GM19238 (cell line): ENCODE measurements around the gene SH3YL1.

Experiments used
- DNase-seq: peaks from one replicate; pipeline ENCODE4 v3.0.0; 2011; ENCODE audit warnings: low spot score; ENCODE audit not compliant: insufficient read length

Gene SH3YL1

DNA sequence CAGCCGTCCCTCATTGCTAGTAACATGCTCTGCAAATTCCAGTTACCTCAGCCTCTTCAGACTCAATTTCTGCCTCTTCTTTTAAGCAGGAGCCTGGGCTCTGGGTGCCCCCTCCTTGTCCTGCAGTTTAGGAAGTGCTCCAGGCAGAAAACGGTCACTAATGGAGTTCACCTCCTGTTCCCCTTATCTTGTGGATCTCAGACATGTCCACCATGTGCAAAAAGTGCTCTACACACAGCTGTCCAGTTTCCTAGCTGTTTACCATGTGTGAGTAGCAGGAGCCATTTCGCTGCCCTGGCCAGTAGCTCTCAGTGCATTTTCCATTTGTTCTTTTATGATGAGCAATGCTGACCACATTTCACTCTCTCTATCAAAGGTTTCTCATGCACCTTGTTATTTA is 4.9 kb downstream of the SH3YL1 start:
- DNase-seq, result no peak

DNA sequence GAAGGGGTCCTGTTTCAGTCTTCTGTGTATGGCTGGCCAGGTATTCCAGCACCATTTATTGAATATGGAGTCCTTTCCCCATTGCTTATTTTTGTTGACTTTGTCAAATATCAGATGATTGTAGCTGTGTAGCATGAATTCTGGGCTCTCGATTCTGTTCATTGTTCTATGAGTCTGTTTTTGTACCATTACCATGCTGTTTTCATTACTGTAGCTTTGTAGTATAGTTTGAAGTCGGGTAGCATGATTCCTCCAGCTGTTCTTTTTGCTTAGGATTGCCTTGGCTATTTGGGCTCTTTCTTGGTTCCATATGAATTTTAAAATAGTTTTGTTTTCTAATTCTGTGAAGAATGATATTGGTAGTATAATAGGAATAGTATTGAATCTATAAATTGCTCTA is 6.0 kb downstream of the SH3YL1 start:
- DNase-seq, result no peak

DNA sequence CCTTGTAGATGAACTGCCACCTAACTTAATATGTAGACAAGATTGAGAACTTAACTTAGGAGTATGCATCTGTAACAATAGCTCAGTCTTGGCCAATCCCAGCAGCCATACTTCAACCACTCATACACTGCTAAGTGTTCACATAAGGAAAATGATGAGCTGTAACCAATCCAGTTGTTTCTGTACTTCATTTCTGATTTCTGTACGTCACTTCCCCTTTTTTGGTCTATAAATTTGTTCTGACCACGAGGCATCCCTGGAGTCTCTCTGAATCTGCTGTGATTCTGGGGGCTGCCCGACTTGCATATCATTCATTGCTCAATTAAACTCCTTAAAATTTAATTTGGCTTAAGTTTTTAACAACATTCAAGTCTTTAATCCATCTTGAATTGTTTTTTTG is 6.4 kb downstream of the SH3YL1 start:
- DNase-seq, result no peak

DNA sequence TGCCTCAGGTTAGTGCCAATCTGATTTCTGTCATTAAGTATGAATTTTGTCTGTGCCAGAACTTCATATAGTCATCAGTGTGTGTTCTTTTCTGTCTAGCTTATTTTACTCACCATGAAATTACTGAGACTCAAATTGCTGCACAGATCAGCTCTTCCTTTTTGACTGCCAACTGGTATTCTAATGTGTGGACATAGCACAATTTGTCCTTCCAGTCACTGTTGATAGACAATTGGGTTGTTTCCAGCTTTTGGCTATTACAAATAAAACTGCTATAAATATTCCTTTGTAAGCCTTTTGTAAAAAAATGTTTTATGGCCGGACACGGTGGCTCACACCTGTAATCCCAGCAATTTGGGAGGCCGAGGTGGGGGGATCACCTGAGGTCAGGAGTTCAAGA is 7.7 kb downstream of the SH3YL1 start:
- DNase-seq, result no peak

DNA sequence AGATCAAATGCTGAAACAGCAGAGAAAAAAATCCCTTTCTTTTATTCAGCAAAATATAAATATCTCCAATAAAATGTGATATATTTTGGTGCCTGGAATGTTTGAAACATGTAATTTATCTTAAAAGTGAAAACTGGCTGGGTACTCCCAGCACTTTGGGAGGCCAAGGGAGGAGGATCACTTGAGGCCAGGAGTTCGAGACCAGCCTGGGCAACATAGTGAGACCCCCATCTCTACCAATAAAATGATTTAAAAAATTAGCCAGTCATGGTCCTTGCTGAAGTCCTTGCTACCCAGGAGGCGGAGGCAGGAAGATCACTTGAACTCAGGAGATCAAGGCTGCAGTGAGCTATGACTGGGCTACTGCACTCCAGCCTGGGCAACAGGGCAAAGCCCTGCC is 8.6 kb downstream of the SH3YL1 start:
- DNase-seq, result no peak

DNA sequence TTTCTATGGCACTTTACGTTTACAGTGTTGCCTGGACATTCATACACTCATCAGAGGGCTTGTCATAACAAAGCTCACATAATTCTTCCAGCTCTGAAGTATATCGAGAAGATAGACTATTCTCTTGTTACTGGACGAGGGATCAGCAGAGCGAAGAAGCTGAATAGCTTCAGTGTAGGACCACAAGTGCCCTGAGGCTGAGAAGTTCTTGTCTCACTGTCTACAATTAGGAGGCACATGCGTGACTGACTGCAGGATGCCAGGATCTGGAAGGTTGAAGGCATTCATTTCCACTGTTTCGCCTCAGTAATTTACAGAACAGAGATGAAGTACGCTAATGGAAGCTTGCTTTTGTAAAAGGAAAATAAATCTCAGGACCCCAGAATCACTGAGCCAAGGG is 9.6 kb downstream of the SH3YL1 start:
- DNase-seq, result no peak

DNA sequence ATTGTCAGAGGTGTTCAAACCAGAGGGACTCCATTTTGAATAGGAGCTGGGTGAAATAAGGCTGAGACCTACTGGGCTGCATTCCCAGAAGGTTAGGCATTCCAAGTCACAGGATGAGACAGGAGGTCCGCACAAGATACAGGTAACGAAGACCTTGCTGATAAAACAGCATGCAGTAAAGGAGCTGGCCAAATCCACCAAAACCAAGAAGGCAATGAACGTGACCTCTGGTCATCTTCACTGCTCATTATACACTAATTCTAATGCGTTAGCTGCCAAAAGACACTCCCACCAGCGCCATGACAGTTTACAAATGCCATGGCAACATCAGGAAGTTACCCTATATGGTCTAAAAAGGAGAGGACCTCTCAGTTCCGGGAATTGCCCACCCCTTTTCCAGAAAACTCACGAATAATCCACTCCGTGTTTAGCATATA is 10.6 kb downstream of the SH3YL1 start:
- DNase-seq, result no peak

DNA sequence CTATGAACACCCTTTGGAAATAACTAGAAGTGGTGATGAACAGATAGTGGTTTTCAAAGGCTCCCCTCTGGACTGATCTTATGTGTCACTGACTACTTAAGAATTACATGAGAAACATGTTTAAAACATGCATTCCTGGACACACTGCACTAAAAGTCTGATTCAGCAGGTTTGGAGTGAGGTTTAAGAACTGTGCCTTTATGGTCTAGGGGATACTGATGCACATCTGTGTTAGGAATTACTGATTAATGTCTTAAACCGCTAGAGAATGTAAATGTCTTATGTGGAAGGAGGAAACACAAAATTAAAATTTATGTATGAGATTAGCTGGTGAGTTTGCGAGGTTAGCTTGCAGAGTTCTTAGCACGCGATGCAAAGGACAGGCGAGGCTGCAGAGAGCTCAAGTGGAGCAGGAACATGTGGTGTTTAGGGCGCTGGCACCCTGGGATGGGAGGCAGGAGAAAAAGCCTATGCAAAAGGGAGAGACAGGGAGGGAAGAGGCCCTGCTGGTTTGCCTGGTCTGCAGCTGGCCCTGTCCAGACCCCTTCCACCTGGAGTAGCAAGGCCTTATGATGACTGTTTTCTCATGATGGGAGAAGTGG is 11.7 kb downstream of the SH3YL1 start:
- DNase-seq, result no peak

DNA sequence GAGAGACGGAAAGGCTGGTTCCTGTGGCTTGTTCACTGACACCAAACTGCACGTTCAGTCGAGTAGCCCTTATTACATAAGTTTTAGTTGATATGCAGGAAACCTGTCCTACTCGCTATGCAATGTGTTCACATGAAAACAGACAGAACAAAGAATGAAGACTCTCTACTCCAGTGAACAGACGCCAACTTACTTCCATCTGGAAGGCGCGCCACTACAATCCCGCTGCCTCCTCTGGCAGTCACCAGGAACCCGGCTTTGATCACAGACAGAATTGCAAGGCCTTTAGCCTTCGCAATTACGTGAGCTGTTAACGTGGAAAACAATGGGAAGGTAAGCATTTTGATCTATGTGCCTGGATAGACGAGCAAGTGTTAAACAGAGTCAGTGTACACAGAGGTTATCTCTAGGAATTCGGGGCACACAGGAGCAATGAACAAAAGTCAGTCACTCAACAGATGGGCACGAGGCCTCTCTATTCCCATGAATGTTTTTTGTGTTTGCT is 14.2 kb downstream of the SH3YL1 start:
- no peak for DNase-seq

DNA sequence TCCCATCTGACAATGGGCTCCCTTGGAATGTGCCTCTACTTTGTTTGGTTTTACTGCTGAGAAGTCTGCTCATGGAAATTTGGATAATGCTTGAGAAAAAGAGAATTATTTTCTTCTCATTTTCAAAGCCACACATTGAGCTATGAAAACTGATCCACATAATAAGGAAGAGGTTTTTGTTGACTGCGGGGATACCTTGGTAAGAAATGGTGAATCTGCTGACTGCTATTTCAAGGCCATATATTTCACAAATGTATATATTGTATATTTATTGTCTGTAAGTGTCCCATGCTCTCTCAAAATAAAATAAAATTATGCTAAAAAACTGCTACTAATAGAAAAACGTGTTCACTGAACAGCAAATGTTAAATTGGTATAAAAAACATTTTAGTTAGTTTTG is 15.1 kb downstream of the SH3YL1 start:
- no peak for DNase-seq

DNA sequence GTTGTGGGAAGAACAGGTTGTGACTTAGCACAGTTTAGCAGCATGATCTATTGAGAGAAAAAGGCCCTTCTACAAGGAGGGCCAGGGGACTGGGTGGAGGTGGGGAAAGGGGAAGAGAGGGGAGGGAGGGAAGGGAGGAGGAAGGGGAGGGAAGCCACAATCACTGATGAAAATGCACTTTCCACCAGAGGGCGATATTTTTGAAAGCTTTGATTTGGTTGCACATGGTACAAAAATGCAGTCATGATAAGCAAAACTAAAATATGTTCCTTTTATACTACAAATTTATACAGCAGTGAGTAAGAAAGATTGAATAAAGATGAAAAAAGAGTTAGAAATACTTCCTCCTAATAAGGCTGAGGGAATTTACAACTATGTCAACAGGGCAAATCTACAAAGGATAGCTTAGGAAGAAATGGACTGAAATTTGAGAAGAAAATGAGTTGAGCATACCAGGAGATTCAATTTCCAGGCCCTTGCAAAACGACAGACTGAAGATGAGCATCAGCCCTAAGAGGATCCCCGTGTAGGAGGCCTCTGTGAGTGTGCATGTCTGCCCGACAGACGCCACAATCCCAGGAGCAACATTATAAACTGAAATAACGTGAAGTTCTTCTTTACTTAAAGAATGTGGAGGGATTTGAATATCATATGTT is 17.2 kb downstream of the SH3YL1 start:
- no peak for DNase-seq

DNA sequence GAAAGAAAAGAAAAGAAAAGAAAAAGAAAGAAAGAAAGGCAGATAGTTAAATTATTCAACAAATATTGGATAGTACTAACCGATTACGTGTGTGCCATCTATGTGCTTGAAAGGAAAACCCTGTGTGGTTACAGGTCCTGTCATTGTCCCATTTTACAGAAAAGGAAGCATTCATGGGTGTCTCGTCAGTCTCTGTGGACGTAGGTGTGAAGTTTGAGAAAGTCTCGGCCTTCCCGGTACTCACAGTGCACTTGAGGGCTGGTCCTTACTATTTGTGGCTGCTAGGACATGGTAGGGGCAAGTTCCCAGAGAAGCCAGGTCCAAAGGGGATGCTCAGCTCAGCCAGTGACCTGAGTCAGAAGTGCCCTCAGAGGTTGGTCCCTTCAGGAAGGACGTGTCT is 19.3 kb downstream of the SH3YL1 start:
- no peak for DNase-seq

DNA sequence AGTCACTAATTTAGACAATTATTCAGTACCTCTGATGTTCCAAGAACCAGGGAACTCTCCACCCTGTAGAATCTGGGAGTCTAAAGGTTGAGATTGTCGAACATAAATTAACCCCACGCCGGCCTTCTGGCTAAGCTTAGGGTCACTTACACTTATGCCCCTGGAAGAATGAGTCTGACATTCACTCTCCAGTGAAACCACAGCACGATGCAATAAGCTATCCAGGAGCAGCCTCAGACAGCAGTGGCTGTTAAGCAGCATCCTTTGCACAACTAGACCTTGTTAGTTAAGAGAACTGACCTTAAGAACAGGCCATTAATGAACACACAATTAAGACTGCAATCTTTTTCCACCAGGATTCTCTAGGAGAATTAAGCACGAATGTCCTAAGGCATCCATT is 25.0 kb downstream of the SH3YL1 start:
- DNase-seq, result no peak

DNA sequence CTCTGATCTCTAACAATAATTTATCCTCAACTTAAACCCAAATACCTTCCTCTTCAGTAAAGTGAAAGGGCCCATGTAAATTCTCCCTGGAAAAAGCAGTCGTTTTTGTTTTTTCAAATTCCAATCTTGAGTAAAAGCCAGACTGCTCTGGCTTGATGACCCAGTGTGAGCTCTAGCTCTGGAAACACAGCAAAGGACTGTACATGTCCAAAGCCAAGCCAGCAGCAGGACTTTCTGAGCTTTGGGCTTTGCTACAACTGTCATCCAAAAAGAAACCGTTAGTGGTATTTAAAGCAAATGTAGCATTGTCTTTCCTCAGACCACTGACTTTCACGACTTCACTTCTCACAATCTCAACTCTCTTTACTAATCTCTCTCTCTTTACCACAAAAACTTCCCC is 25.4 kb downstream of the SH3YL1 start:
- no peak for DNase-seq

DNA sequence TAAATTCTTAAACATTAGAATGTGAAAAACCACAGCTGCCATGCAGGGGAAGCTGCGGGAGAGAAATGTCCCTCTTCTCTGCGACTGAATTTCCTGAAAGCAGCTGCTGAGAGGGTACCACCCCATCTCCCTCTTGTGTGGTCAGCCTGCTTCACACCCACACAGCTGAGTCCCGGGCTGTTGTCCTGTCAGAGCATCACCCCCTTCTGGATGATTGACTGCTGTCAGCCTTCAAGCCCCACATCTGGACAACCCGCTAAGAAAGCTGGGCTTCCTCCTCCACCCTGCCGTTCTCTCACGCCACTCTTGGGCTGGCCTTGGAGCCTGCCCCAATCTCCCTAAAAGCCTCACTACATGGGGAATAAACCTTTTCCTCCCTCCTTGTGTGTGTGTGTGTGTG is 26.0 kb downstream of the SH3YL1 start:
- no peak for DNase-seq

DNA sequence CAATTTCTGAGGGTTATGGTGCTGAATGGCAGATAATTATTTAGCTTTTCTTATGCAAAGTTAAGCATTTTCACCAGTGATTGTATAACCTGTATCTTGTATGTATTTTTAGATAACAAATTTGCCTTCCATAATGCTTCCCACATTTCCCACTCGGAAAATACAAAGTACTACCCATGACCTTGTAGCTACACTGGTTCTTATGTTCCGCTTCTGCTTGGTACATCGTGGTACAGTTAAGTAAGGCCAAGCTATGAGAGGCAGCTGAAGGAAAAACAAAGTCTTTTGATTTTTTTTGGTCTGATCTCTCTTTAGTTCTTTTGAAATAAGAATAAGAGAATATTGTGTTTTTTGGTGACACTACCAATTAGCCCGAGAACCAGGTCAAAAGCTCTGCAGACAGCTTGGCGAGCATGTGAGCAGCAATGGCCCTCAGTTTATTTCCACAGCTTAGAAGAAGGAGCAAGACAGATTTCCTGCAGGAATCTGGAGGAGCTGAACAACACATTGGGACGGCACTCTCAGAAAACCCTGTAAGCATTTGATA is 26.8 kb downstream of the SH3YL1 start:
- no peak for DNase-seq

DNA sequence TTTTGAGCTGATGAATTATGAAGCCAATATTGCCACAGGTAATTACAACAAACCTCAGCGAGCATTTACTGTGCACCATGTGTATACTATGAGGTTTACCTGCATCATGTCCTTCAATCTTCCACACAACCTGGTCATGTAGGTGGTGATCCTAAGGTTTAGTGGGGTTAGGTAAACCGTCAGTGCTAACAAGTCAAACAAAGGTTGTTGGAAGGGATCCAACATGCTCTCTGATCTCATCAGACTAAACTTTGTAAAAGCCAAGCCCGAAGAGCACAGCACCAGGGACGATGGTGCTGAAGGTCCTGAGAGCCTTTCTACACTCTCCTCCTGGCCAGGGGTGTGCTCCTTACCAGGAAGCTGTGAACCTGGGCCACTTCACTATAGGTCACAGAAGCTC is 29.4 kb downstream of the SH3YL1 start:
- DNase-seq, result no peak

DNA sequence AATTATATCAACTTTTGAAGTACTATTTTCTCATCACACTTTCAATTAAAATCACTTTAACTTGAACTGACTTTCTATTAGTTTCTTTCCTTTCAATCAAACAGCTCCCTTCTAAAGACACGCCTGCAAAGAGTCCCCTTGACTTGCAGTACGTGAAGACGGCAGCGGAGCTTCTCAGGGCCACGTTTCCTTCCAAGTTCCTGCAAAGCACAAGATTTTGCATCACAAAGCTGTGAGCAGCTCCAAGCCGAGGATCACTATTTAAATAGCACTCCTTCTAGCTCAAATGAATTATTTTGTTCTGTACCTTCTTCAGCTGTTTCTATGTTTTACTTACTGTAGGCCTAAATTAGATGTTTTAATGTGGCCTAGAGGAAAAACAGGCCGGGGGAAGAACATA is 30.8 kb downstream of the SH3YL1 start:
- no peak for DNase-seq

DNA sequence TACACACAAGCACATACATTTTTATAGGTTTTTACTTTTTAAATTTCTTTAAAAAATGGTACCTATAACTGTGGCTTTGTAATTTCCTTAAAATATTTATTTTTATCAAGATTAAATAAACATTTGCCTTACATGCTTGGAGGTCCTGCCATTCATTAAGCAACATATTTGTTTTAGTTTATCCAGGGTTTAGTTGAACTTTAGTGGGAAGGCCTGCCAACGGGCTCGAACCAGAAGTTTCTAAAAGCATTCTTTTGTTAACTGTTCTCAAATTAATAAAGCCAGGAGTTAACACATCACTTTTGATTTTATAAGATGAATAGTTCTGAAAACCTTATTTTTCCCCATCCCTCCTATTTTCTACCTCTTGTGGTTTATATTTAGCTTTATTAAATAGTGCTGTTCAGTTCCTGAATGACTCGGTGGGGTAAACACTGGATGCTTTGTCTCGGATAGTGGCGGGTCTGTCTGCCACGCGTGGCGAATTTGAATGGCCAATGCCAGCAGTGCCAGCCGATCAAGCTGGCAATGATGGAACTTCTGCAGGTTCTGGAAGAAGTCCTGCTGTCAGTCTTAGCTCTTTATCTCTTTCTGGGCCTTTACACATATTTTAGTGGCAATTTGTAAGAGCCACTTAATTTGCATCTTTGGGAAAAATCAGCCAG is 32.2 kb downstream of the SH3YL1 start:
- no peak for DNase-seq

DNA sequence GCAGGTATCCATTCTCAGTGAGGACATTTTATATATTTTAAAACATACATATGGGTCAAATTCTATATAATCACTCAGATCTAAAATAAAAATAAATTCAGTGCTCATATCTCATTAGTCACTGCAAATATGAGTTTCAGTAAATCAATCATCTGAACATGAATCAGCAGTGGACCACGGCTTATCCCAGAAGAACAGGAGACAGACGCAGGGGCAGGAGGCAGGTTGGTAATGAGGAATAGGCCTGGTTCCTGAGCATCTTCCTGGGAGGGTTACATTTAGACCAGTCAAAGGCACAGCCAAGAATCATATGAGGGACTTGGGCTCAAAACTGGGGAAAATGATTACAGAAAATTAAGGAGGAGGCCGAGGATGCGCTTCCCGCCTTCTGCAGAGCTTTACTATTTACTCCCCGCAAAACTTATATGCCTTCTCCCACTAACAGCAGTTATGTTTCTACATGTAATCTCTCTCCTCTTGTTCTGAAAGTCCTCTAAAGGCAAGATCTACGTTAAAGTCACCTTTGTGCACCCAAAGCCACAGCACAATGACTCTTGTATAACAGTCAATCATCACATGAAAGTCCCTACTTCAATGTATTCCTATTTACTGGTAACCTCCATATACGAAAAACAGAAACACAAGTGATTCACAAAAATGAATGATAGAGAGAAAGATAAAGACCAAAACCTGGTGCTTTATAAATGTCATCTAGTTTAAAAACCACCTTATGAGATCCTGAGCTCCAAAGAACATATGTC is 35.1 kb downstream of the SH3YL1 start:
- DNase-seq, result no peak

DNA sequence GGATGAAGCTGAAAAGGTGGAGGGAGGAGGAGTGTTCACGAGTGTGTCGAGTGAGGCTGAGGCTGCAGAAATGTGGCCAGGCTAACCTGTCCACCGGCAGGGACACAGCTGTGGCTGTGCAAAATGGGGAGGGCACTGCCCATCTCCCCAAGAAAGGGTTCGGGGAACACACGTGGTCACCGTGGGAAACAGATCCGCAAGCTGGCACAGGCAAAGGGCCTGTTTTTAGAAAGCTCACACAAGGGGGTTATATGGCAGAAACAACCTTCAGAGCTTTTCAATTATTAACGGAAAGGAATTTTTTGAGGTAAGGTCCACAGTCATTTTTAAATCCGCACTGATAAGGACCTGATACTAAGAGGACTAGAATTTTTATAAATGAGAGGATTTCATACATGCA is 35.7 kb downstream of the SH3YL1 start:
- DNase-seq, result no peak
